ENCODE measurements around the gene TMSB15C. TPM values are rescaled to one million over a fixed set of nuclear protein-coding genes. Genes with fewer than 3 reads are reported as not detected.
"Not testable (repeated sequence)": the region's sequence is repeated elsewhere in the genome, so short reads cannot be mapped to it uniquely, and the experiment has no call there.

The TMSB15C gene
- total and polyA plus RNA-seq, 2 donors, result 1.4 to 19.7 TPM

GRCh38 chrX:104085919-104086318 is 9.9 kb upstream of the TMSB15C start:
- Histone ChIP-seq H3K36me3 (ENCODE audit: insufficient read depth) (no peaks in the 10 kb centered on the region), H3K4me1 (ENCODE audit: insufficient read depth) (no peaks in the 10 kb centered on the region), H3K4me3 (ENCODE audit: low read depth, low read length) (no peak overlapping the region), H3K27ac (ENCODE audit: low read depth) (no peak overlapping the region)
- no peak for DNase-seq (ENCODE audit: extremely low spot score)
- WGBS, result 91% methylated on average over 7 of the region's 7 CpGs

- WGBS, result 91% methylated on average over 7 of the region's 7 CpGs
- no peaks in the 10 kb centered on the region for H3K36me3 ChIP-seq (ENCODE audit: insufficient read depth)
- H3K4me1 ChIP-seq (ENCODE audit: insufficient read depth), result no peaks in the 10 kb centered on the region
- H3K4me3 ChIP-seq (ENCODE audit: low read depth, low read length), result no peak overlapping the region
- no peak overlapping the region for H3K27ac ChIP-seq (ENCODE audit: low read depth)
- no peak for DNase-seq (ENCODE audit: extremely low spot score)
These were observed 9.4 kb upstream of the TMSB15C start for GRCh38 chrX:104085477-104085876.

GRCh38 chrX:104084534-104085277 is 8.7 kb upstream of the TMSB15C start:
- 65% methylated on average over 5 of the region's 5 CpGs for WGBS
- Histone ChIP-seq H3K36me3 (ENCODE audit: insufficient read depth) (no peaks in the 10 kb centered on the region), H3K4me3 (ENCODE audit: low read depth, low read length) (no peak overlapping the region), H3K4me1 (ENCODE audit: insufficient read depth) (no peaks in the 10 kb centered on the region), H3K27ac (ENCODE audit: low read depth) (no peak overlapping the region)
- DNase-seq (ENCODE audit: extremely low spot score), result no peak

GRCh38 chrX:104084063-104084462 is 8.0 kb upstream of the TMSB15C start:
- no peak for DNase-seq (ENCODE audit: extremely low spot score)
- WGBS, result 76% methylated on average over 4 of the region's 4 CpGs
- H3K36me3 ChIP-seq (ENCODE audit: insufficient read depth), result no peaks in the 10 kb centered on the region
- no peak overlapping the region for H3K27ac ChIP-seq (ENCODE audit: low read depth)
- H3K4me1 ChIP-seq (ENCODE audit: insufficient read depth), result no peaks in the 10 kb centered on the region
- no peak overlapping the region for H3K4me3 ChIP-seq (ENCODE audit: low read depth, low read length)

GRCh38 chrX:104077854-104078253 is 1.8 kb upstream of the TMSB15C start:
- H3K27ac ChIP-seq (ENCODE audit: low read depth); H3K4me3 ChIP-seq (ENCODE audit: low read depth, low read length): not testable (repeated sequence)
- WGBS, result no CpG with 5 or more reads among the region's 6 CpGs

GRCh38 chrX:104062636-104063035 is 13.4 kb downstream of the TMSB15C start:
- WGBS, result over 99% methylated on average over 9 of the region's 18 CpGs
- not testable (repeated sequence) for H3K4me1 ChIP-seq (ENCODE audit: insufficient read depth); DNase-seq (ENCODE audit: extremely low spot score); H3K4me3 ChIP-seq (ENCODE audit: low read depth, low read length); H3K36me3 ChIP-seq (ENCODE audit: insufficient read depth); H3K27ac ChIP-seq (ENCODE audit: low read depth)

More at GRCh38 chrX:104077854-104078253, 1.8 kb upstream of the TMSB15C start:
- H3K36me3 ChIP-seq (ENCODE audit: insufficient read depth); DNase-seq (ENCODE audit: extremely low spot score); H3K4me1 ChIP-seq (ENCODE audit: insufficient read depth): not testable (repeated sequence)

GRCh38 chrX:104054956-104055355 is 21.1 kb downstream of the TMSB15C start:
- H3K36me3 ChIP-seq (ENCODE audit: insufficient read depth); DNase-seq (ENCODE audit: extremely low spot score); H3K27ac ChIP-seq (ENCODE audit: low read depth); H3K4me1 ChIP-seq (ENCODE audit: insufficient read depth); H3K4me3 ChIP-seq (ENCODE audit: low read depth, low read length): not testable (repeated sequence)
- no CpG with 5 or more reads among the region's 13 CpGs for WGBS

GRCh38 chrX:104047171-104047570 is 28.9 kb downstream of the TMSB15C start:
- WGBS, result 89% methylated on average over 13 of the region's 13 CpGs
- Histone ChIP-seq H3K4me1 (ENCODE audit: insufficient read depth) (no peaks in the 10 kb centered on the region), H3K27ac (ENCODE audit: low read depth) (no peak overlapping the region), H3K4me3 (ENCODE audit: low read depth, low read length) (no peak overlapping the region), H3K36me3 (ENCODE audit: insufficient read depth) (no peaks in the 10 kb centered on the region)
- DNase-seq (ENCODE audit: extremely low spot score), result no peak

GRCh38 chrX:104045642-104046041 is 30.4 kb downstream of the TMSB15C start:
- WGBS, result 85% methylated on average over 5 of the region's 5 CpGs
- no peak overlapping the region for H3K27ac ChIP-seq (ENCODE audit: low read depth)
- H3K36me3 ChIP-seq (ENCODE audit: insufficient read depth), result no peaks in the 10 kb centered on the region
- no peak overlapping the region for H3K4me3 ChIP-seq (ENCODE audit: low read depth, low read length)
- DNase-seq (ENCODE audit: extremely low spot score), result no peak
- H3K4me1 ChIP-seq (ENCODE audit: insufficient read depth), result no peaks in the 10 kb centered on the region

GRCh38 chrX:104041003-104041402 is 35.0 kb downstream of the TMSB15C start:
- H3K4me1 ChIP-seq (ENCODE audit: insufficient read depth), result no peaks in the 10 kb centered on the region
- WGBS, result 89% methylated on average over 4 of the region's 4 CpGs
- no peak overlapping the region for H3K4me3 ChIP-seq (ENCODE audit: low read depth, low read length)

GRCh38 chrX:104039689-104040505 is 36.1 kb downstream of the TMSB15C start, which contains the start of gene H2BW2:
Gene H2BW2 (plus strand): TSS chrX:104039956. CDS start chrX:104039995, 39 bp downstream.
- WGBS, result 92% methylated on average over 39 of the region's 39 CpGs
- no peak within 1 kb of the TSS for H3K27ac ChIP-seq (ENCODE audit: low read depth)
- no peak for DNase-seq (ENCODE audit: extremely low spot score)
- no peak within 1 kb of the TSS for H3K4me3 ChIP-seq (ENCODE audit: low read depth, low read length)
- no peaks in the 10 kb centered on the region for H3K36me3 ChIP-seq (ENCODE audit: insufficient read depth)
- no peaks in the 10 kb centered on the region for H3K4me1 ChIP-seq (ENCODE audit: insufficient read depth)

More at GRCh38 chrX:104041003-104041402, 35.0 kb downstream of the TMSB15C start:
- no peak for DNase-seq (ENCODE audit: extremely low spot score)
- Histone ChIP-seq H3K36me3 (ENCODE audit: insufficient read depth) (no peaks in the 10 kb centered on the region), H3K27ac (ENCODE audit: low read depth) (no peak overlapping the region)
